ENCODE results near the gene MT1B. TPM values are rescaled to one million over a fixed set of nuclear protein-coding genes. Genes with fewer than 3 reads are reported as not detected.

The MT1B gene
- total and polyA plus RNA-seq, 2 of the 13 experiments (the other 11 are each of a cell fraction or from before 2014, with no cell fraction given), result 0.89 TPM; not detected in 1

- 0 out of 2 replicates have a peak, but pooled peaks have one; percentile 20 for TF ChIP-seq ZNF619 (CRISPR knock-in tag; IDR thresholded peaks at IDR 0.05)
- no peak for TF ChIP-seq DDIT3 (CRISPR knock-in tag; IDR thresholded peaks at IDR 0.05)
- peak; percentile 87 to 89 for TF ChIP-seq POLR2A (IDR thresholded peaks at IDR 0.05; ENCODE audit: insufficient read depth in 1 of 2, low read depth in 2 of 2, low read length in 2 of 2)
- TF ChIP-seq ZNF782 (CRISPR knock-in tag; IDR thresholded peaks at IDR 0.05; ENCODE audit: borderline replicate concordance), result no peak
- TF ChIP-seq ZNF136 (CRISPR knock-in tag; IDR thresholded peaks at IDR 0.05; ENCODE audit: low read depth), result peak; percentile 25; the same call in 1 of the 2 replicates
- TF ChIP-seq PATZ1 (CRISPR knock-in tag; IDR thresholded peaks at IDR 0.05), result peak; percentile 39; the same call in 1 of the 2 replicates
- TF ChIP-seq ZBTB4 (CRISPR knock-in tag; IDR thresholded peaks at IDR 0.05; ENCODE audit: borderline replicate concordance), result no peak
- TF ChIP-seq JUNB (CRISPR knock-in tag; IDR thresholded peaks at IDR 0.05; ENCODE audit: borderline replicate concordance), result peak; percentile 62; the same call in 1 of the 2 replicates
- no peak; the same call in 1 of the 2 replicates for TF ChIP-seq ARID3A (IDR thresholded peaks at IDR 0.05; ENCODE audit: low read depth, low read length)
- peak; percentile 44; the same call in 1 of the 2 replicates for TF ChIP-seq NCOA2 (CRISPR knock-in tag; IDR thresholded peaks at IDR 0.05)
- TF ChIP-seq AGO2 (optimal IDR thresholded peaks at IDR 0.05; ENCODE audit: low read depth, low read length), result peak; percentile 76
- TF ChIP-seq ZBTB43 (CRISPR knock-in tag; conservative IDR thresholded peaks at IDR 0.05), result peak; percentile 92
- TF ChIP-seq SIX1 (CRISPR knock-in tag; IDR thresholded peaks at IDR 0.05; ENCODE audit: borderline replicate concordance), result no peak; the same call in 1 of the 2 replicates
- no peak for TF ChIP-seq ZNF576 (CRISPR knock-in tag; IDR thresholded peaks at IDR 0.05)
- peak; percentile 33; the same call in 1 of the 2 replicates for TF ChIP-seq SAFB2 (CRISPR knock-in tag; IDR thresholded peaks at IDR 0.05; ENCODE audit: borderline replicate concordance, low read depth)
- no peak; the same call in 1 of the 2 replicates for TF ChIP-seq RXRA (CRISPR knock-in tag; IDR thresholded peaks at IDR 0.05)
- TF ChIP-seq ZNF720 (CRISPR knock-in tag; IDR thresholded peaks at IDR 0.05), result no peak
- peak; percentile 78; the same call in 1 of the 2 replicates for TF ChIP-seq NFKB2 (CRISPR knock-in tag; IDR thresholded peaks at IDR 0.05; ENCODE audit: borderline replicate concordance)
- no peak for TF ChIP-seq THYN1 (CRISPR knock-in tag; IDR thresholded peaks at IDR 0.05; ENCODE audit: borderline replicate concordance, low read depth)
Observed at GRCh38 chr16:56608043-56608875, 43.4 kb upstream of the MT1B start, which contains the start of gene MT2A (continued).
